NT2/D1 (cell line): ENCODE measurements around the gene SDC4.

Source experiments
- SUZ12 ChIP-seq: IDR thresholded peaks from 2 replicates; pipeline ENCODE4 v1.6.1; 2011; ENCODE audit not compliant: insufficient read length, insufficient read depth; ENCODE audit errors: extremely low read depth
- ZNF274 ChIP-seq: IDR thresholded peaks from 2 replicates; pipeline ENCODE4 v1.6.1; 2011; ENCODE audit warnings: mild to moderate bottlenecking, low read depth, low read length

- no peak for TF ChIP-seq ZNF274
- no peak for TF ChIP-seq SUZ12
These were observed 56.7 kb downstream of the SDC4 start for GRCh38 chr20:45291526-45291925.
